GM19372 (cell line): Measurements from ENCODE around the gene PRELP.

Source experiments
- ATAC-seq: cut with Tn5 transposase; IDR thresholded peaks from one replicate; pipeline ENCODE4 v1.9.1; 2021; ENCODE audit warnings: mild to moderate bottlenecking, low read depth, moderate library complexity; ENCODE audit not compliant: unreplicated experiment

PRELP gene

GRCh38 chr1:203521074-203521794 lies 45.6 kb downstream of the PRELP start:
- ATAC-seq: no peak

GRCh38 chr1:203521812-203522211 lies 46.2 kb downstream of the PRELP start:
- no peak for ATAC-seq

GRCh38 chr1:203522237-203522636 lies 46.6 kb downstream of the PRELP start:
- ATAC-seq: no peak

GRCh38 chr1:203523667-203524066 lies 48.1 kb downstream of the PRELP start:
- ATAC-seq: no peak

- ATAC-seq: no peak
Measured at GRCh38 chr1:203524152-203524551, 48.5 kb downstream of the PRELP start.

GRCh38 chr1:203524824-203525223 lies 49.2 kb downstream of the PRELP start:
- no peak for ATAC-seq

GRCh38 chr1:203525685-203526084 lies 50.1 kb downstream of the PRELP start:
- no peak for ATAC-seq

GRCh38 chr1:203526130-203526529 lies 50.5 kb downstream of the PRELP start:
- no peak for ATAC-seq

- no peak for ATAC-seq
Measured at GRCh38 chr1:203526572-203526971, 51.0 kb downstream of the PRELP start.

- ATAC-seq: no peak
Measured at GRCh38 chr1:203527013-203527412, 51.4 kb downstream of the PRELP start.

GRCh38 chr1:203528063-203528462 lies 52.5 kb downstream of the PRELP start:
- ATAC-seq: no peak

GRCh38 chr1:203528976-203529835 lies 53.6 kb downstream of the PRELP start:
- ATAC-seq: no peak

- ATAC-seq: no peak
Measured at GRCh38 chr1:203531063-203531462, 55.5 kb downstream of the PRELP start.

GRCh38 chr1:203534012-203534411 lies 58.4 kb downstream of the PRELP start:
- ATAC-seq: no peak

- ATAC-seq: no peak
Measured at GRCh38 chr1:203534526-203534925, 58.9 kb downstream of the PRELP start.

GRCh38 chr1:203536575-203536974 lies 61.0 kb downstream of the PRELP start:
- ATAC-seq: no peak

GRCh38 chr1:203536980-203537455 lies 61.4 kb downstream of the PRELP start:
- ATAC-seq: no peak

- no peak for ATAC-seq
Measured at GRCh38 chr1:203537806-203538464, 62.3 kb downstream of the PRELP start.

- ATAC-seq: no peak
Measured at GRCh38 chr1:203538726-203539125, 63.1 kb downstream of the PRELP start.

GRCh38 chr1:203539831-203540546 lies 64.4 kb downstream of the PRELP start:
- no peak for ATAC-seq
